NCI-H2081 treated with DMSO at 0.1 percent for 48 hours (cell line): ENCODE results near the gene PPP1CC.
"Not testable (repeated sequence)": the region's sequence is repeated elsewhere in the genome, so short reads cannot be mapped to it uniquely, and the experiment has no call there.

Experiments
- DNase-seq: peaks from one replicate; lab custom pipeline; 2025; lab: John Stamatoyannopoulos, UW

PPP1CC gene

DNA sequence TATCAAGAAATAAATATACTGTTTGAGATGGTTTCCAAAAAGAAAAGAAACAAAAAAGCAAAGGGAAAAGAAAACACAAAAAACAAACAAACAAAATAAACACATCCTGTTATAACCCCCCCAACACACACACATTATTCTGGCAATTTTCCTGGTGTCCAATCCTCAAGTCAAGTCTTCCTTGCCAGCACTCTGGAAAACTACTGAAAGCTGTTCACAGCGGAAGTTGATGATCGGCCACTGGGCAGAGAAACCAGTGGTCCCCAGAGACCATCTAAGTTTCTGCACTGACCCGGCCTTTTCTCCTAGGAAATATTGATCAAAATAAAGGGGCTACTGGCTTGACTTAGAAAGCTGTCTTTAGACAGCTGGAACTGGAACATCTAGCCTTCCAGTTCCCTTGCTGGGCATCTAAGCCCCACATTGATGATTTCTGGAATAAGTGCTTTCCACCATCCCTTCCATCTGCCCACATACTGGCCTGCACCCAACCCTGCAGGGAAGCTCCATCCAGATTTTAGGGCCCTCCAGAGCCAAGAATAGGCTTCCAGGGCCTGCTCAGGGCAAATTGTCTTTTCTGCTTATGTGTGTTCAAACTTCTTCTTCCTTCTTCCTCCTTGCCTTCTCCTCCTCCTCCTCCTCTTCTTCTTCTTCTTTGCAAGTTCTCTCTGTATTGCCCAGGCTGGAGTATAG, 11.6 kb upstream of the PPP1CC start:
- no peak for DNase-seq

DNA sequence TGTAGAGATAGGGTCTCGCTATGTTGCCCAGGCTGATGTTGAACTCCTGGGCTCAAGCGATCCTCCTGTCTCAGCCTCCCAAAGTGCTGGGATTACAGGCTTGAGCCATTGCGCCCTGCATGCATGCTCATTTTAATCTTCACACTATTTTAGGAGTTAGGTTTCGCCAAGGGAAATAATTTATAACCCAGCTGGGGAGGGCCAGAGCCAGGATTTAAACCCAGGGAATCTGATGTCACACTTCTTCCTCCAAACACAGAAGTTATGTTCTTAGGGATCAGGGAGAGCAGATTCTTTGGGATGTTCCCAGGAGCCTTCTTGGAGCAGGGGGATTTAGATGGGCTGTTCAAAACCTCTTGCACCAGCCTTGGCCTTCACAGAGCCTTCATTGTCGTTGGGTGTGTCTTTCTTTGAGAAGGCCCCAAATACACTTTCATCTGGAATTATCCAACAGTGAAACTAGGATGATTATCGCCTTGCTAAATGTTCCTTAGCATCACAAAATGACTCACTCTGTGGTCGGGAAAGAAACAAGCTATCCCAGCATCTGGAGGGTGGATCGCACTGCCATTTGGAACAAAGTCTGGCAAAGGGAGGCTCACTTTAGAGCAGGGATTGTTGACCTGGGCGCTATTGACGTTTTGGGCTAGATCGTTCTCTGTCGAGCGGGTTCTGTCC, 8.2 kb upstream of the PPP1CC start:
- no peak for DNase-seq

DNA sequence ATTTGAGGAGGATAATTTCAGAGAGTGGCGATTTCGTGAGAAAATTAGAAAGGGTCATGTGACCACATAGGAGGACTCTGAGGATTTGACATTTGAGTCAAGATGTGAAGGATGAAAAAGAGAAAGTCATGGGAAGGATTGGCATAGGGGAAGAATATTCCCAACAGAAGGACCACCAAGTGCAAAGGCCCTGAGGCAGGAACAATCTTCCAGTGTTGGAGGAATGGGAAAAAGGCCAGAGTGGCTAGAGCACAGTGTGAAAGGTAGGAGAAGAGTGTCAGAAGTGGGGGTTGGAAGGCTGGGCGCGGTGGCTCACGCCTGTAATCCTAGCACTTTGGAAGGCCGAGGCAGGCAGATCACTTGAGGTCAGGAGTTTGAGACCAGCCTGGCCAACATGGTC, 3.9 kb upstream of the PPP1CC start:
- DNase-seq = no peak

DNA sequence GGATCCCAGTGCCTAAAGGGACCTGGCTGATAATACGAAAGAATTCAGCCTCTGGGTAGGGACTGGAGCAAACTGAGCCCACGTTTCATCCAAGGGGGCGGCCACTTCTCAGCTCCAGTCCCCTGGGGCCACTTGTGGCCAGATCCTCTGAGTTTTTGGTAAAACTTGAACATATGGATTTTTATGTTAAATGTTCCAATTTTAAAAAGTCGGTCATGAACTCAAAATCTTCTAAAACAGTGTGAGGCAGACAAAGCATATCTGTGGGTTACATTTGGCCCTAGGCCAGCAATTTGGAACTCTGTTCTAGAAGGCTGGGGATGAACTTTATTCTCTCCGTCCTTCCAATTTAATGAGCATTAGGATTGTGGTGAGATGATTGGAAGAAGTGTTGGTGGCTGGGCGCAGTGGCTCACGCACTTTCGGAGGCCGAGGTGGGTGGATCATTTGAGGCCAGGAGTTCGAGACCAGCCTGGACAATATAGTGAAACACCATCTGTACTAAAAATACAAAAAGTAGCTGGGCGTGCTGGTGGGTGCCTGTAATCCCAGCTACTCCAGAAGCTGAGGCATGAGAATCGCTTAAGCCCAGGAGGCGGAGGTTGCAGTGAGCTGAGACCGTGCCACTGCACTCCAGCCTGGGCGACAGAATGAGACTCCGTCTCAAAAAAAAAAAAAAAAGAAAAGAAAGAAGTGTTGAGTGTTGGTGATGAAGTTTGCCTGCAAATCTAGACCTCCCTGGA, 3.0 kb upstream of the PPP1CC start:
- no peak for DNase-seq

DNA sequence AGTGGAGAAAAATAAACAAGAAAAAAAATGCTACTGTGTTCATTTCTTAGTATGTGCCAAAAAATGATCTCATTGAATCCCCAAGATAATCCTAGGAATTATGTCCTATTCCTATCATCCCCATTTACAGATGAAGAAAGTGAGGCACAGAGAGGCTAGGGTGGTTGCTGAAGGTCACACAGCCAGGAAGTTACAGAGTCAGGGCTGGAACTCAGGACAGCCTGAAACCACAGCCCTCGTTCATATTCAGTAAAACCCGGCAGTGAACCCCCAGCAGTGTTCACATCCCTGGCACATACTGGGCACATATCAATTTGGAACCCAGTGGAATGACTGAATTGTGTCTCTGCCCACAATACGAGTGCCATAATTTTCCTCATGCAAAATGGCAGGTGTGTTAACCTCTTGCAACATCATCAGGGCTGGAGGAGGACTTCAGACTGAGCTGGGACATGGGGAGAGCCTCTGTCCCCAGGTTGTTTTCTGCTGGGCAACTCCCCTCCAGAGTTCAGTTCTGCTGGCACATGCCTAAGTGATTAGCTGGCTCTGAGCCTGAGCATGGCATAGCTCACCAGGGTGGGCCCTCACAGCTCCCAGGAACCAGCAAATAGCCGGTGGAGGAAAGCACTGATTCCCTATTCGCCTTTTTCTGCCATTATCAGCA, 2.0 kb upstream of the PPP1CC start:
- DNase-seq = no peak

DNA sequence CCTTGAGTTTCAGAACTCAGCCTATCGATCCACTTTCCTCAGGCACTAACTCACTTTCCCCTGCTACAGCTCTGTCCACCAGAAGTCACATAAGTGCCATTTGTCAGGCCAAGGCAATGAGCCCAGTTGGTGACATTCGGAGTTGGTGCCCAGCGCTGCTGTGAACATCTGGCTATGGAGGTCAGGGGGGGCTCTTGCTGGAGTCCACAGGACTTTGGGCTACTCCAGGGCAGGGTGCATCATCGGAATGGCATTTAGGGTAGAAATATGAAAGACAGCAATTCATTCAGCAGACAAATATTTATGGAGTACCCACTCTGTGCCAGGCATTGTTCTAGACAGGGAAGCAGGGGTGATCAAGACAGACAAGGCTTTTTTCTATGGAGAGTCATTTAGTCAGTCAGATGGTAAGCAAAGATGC, 1.5 kb upstream of the PPP1CC start:
- no peak for DNase-seq

DNA sequence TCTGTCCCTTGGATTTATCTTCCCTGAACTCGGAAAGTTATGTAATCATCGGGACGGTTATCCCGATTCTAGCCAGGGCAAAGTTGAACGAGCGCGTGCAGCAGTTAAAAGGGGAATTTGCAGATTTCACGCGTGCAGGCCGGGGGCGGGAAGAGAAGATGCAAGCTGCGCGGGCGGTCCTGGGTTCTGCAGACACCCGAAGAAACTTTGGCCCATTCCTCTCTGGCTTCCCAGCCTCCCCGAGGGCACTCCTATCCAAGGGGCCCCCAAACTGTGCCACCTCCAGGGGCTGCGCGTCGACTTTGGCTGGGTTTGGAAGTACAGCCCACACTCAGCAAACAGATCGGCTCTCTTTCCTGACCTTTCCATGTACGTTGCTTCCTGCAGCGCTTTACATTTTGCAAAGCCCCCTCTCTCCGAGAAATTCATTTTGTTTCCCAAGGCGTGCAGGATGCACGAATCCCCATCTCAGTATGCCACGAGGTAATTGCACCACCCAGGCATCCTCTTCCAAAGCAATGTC, 941 bp upstream of the PPP1CC start:
- DNase-seq = no peak

DNA sequence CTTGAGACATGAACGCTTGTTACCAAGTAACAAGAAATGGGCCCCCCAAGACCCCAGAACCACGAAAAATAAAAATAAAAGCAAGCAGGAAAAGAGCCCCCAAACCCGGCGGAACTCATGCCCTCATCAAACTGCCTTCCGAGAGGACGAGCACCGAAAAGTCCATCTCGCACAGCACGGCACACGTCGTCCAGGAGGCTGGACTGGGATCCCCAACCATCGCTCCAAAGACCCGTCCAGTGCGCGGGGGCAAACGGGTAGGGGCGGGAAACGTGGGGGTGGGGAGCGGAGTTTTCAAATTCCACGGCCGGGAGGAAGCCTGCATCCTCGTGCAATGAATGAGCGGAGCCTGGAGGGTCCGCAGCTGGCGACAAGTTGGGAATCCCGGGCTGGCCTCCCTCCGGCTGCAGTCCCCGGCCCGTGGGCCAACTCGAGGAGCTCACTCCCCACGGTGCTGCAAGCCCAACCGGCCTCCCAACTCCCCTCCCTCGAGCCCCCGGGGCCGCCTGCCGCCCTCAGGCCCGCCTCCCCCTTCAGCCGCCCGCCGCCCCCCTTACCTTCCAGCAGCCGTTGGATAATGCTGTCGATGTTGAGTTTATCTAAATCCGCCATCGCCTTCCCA, 484 bp downstream of the PPP1CC start:
- DNase-seq = no peak

DNA sequence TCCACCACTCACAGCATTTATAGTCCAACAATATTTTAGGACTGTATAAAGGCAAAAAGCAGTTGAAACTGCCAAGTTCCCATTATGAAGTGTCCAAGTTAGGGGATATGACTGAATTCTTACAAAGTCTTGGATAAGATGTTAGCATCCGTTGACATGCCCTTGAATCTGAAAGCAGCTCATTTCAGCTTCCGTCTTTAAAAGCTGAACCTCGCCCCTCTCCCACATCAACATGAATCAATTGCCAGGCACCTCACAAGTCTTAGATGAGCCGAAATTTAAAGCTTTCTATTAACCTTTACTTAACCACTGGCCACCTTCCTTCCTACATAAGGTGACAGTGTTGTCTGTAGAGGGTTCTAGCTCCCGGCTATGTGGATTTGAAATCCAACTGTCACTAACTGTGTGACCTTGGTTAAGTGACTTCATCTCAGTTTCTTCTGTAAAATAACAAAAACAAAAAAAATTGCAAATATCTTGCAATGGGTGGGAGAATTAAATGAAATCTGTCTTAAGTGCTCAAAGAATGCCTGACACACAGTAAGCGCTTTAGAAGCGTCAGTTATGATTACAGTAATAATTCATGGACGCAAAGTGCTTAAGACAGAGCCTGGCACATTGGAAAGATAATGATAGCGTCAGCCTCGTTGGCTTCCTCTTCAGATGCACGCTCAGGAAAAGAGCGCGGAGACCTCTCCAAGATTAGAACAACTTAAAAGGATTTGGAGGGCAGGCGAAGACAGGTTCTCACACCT, 1.2 kb downstream of the PPP1CC start:
- no peak for DNase-seq

DNA sequence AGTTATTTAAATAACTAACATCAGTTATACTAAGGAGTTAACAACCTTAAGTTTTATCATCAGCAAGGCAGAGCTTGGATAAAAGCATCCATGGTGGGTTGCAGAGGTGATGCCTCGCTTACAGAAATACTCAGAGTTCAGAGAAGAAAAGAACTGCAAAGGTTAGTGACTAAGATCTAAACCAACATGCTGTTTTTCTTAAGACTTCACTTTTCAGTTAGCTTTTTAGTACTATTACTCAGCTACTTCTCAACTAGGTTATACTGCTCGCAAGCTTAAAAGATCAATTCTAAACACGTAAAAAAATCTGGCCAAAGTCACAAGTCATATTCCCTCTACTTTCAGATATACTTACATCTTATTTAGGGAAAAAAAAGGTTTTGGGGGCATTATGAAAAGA, 2.8 kb downstream of the PPP1CC start:
- no peak for DNase-seq

DNA sequence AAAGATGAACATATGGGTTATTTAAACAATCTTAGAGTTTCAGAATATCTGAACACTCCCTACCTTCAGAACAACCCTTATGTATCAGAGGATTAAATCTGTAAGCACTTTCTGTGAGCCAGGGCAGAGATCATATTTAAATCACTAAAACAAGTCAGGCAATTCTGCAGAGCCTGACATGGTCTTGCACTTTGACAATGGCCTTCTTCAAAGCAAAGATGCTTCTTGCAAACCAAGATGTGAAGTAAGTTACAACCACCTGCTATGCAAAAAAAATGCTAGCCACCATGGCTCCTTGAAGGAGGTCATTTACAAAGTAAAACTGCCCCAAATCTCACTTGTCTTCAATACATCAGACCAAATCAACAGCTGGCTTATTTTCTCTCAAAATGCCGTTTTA, 3.2 kb downstream of the PPP1CC start:
- no peak for DNase-seq

DNA sequence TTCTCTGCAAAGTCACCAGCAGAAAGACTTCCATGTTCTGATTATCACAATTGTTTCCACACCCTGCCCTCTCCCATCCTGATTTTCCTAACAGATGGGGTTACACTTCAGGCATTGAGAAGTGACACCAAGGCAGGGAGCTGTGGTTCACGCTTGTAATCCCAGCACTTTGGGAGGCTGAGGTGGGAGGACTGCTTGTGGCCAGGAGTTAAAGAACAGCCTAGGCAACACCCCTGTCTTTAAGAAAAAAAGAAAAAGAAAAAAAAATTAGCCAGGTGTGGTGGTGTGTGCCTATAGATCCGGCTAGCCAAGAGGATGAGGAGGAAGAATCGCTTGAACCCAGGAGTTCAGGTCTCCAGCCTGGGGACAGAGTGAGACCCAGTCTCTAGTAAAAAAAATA, 5.2 kb downstream of the PPP1CC start:
- no peak for DNase-seq

DNA sequence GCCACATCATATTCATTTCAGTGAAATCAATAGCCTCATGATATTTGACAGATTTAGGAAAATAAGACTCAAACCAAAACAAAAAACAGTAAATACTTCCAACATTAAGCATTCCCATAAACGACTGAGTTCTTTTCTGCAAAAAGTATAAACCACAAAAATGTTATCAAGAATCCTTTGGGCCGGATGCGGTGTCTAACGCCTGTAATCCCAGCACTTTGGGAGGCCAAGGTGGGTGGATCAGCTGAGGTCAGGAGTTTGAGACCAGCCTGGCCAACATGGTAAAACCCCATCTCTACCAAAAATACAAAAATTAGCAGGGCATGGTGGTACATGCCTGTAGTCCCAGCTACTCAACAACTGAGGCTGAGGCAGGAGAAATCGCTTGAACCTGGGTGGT, 5.7 kb downstream of the PPP1CC start:
- not testable (repeated sequence) for DNase-seq

DNA sequence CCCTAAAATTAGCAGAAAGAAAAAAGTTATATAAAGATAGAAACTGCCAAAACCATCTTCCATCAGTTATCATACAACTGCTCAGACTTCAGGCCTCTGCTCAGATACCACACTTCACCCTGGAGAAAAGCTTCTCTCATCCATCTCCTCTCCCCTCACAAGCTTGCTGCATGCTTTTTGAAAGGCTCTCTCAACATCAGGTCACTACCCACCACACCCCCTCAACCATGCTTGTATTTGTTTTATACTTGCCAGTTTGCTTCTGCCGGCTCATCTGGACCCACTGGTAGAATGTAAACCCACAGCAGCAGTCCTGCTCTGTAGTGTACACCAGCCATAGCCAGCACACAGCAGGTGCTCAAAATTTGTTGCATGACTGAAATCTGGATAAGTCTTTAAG, 8.8 kb downstream of the PPP1CC start:
- no peak for DNase-seq

DNA sequence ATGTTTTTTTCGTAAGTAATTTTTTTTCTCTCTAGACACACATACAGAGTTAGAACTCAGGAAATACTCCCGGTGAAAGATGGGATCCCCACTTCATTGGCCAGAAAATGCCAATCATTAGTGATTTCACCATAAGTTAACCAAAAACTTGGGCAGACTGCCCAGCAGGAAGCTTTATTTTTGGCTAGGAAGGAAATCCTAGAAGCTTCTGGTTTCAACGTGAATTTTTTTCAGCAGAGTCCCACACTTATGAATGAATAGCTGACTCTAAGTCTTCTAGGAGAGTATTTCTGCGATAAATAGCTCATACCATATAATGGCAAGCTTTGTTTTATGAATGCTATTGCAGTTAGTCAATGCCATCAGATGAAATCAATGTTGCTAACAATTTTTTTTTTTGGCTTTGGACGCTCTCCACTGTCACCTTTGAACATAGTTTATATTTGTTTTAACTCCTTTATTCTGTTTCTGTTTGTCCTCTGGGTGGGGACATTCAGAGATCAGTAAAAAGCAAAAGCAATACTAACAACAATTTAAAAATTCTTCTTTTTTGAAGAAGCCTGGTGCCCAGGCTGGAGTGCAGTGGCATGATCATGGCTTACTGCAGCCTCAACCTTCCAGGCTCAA, 9.5 kb downstream of the PPP1CC start:
- DNase-seq = no peak

DNA sequence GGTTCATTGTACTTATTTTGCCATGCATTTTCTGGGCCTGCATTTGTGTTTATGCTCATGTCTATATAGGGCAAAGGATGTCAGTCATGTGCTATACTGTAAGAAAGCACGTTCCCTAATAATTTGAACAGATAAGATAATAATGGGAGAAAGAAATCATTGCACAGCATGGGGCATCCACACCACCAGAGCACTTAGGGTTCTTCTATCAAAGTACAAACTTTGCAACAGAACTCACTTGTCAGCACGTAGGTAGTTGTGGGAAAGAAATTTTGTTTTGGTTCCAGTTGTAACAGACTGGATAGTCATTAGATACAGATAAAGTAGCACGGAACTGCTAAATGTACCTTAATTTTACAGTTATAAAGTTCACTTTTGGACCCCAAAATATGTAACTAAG, 10.1 kb downstream of the PPP1CC start:
- DNase-seq = no peak

DNA sequence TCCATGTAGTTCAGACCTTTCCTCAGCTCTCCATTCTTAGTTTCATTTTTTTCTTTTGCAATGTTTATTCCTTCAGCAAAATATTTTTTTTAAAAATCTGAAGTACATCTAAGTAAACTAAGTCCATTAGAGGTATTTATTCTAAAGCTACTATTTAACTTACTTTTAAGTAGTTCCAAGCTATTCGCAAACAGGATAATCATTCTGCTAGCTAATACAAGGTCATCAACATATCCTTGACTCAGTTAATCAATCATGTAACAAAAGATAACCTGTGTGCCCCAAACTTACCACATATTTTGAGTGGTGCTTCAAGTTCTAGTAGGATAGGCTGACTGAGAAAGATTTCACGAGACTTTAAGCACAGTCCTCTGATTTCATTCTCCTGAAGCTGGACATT, 11.2 kb downstream of the PPP1CC start:
- DNase-seq = no peak

DNA sequence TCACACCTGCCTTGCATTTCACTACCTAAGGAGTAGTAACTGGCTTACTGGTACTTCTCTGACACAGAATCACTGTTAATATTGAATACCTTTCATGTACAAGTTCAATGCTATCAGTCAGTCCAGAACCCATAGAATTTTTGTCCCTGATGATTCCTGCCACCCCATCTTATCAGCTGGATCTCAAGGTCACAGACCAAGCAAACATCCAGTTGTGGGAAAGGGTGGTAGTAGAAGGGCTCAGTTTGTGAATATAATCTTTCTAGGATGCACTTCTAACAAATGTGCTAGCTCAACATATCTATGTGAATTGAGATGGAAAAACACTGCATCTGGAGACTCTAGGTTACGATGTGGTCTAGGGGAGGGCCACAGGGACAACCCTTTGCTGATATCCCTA, 14.1 kb downstream of the PPP1CC start:
- DNase-seq = no peak

DNA sequence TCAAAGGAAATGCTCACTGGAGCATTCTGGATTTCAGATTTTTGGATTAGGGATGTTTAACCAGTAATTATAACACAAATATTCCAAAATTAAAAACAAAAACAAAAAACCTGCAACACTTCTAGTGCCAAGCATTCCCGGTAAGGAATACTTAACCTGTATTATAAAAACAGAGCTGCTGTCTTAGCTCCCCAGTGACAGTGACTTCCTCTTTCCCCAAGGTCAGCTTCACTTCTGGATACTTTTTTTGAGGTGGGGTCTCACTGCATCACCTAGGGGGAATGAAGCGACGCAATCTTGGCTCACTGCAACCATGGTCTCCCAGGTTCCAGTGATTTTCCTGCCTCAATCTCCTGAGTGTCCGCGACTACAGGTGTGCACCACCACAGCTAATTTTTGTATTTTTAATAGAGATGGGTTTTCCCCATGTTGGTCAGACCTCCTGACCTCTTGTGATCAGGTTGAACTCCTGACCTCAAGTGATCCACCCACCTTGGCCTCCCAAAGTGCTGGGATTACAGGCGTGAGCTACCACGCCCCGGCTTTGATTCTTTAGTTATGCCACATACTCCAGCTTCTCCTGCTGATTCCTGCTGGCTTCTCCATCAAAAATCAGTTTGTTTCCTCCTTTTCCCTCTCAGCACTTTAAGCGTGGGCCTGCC, 15.9 kb downstream of the PPP1CC start:
- no peak for DNase-seq

DNA sequence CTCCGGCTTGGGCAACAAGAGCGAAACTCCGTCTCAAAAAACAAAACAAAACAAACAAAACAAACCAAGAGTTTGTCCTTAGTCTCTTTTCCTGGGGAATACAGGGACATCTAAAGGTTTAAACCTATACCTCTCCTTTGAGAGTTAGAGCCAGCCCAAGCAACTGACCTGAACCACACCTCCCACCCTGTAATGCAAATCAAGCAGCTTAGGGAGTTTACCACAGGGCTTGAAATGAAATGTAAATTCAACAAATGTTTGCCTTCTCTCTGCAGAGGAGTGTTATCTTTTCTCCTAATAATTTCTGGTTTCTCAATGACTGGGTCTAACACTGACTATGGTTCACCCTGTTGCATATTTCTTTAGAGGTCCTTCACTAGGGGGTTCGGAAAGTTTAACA, 16.7 kb downstream of the PPP1CC start:
- no peak for DNase-seq
